ES-I3 (cell line): ENCODE results near the gene CYP3A7.
"Not testable (repeated sequence)": the region's sequence is repeated elsewhere in the genome, so short reads cannot be mapped to it uniquely, and the experiment has no call there.

Experiments used
- H3K36me3 ChIP-seq: 2 replicates; pipeline ENCODE4 v1.6.1; 2013; ENCODE audit warnings: mild to moderate bottlenecking, low read length, control low read depth, moderate library complexity; ENCODE audit not compliant: insufficient read depth
- H3K4me1 ChIP-seq: 2 replicates; pipeline ENCODE4 v1.6.1; 2013; ENCODE audit warnings: mild to moderate bottlenecking, control low read depth, low read length; ENCODE audit not compliant: insufficient read depth
- H3K9ac ChIP-seq: 2 replicates; pipeline ENCODE4 v1.6.1; 2013; ENCODE audit warnings: low read depth, mild to moderate bottlenecking, low read length, moderate library complexity
- H3K9me3 ChIP-seq: 2 replicates; pipeline ENCODE4 v1.6.1; 2013; ENCODE audit warnings: mild to moderate bottlenecking, low read length, moderate library complexity; ENCODE audit not compliant: control insufficient read depth, insufficient read depth

Gene CYP3A7

GRCh38 chr7:99699946-99700345, 35.0 kb downstream of the CYP3A7 start:
- Histone ChIP-seq H3K4me1 (peaks cover 3% of the 10 kb centered on the region; the same call in 1 of the 2 replicates), H3K36me3 (no peaks in the 10 kb centered on the region), H3K9ac (no peak overlapping the region), H3K9me3 (no peaks in the 10 kb centered on the region)

DNA sequence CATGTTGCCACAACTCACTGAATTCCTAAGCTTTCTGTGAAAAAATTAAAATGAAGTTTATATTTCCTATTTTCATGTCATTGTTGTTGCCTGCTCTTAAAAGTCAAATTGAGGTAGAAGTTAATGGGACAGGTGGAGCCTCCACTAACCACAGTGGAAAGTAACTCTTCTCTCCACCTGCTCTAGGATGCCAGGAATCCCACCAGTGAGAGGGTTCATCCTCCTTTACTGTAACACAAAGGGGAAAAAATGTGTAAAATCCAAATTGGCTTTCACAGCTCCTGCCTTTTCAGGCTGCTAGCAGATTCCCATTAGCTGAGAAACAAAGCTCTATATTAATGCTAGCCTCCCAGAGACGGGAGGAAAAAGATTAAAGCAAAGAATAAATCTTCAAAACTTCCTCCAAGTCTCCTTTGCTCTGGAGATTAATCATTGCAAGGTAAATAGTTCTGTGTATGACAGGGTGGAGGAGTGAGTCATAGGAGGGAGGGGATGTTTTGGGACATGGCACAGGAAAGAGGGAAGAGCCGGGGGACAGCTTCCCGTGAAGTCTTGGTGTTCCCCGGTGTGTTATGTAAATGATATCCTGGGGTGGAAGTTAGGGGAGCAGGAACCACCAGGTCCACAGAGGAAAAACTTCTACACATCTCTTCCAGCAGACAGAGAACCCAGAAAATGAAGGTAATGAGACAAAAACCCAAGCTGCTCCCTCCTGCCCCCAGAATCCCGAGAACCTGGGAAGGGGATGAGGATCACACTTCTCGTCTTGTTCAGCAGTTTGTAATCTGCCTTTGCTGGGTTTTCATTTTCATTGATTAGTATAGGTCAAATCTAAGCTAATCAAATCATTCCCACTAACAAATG, 35.9 kb downstream of the CYP3A7 start:
- not testable (repeated sequence) for H3K9me3 ChIP-seq, H3K4me1 ChIP-seq, H3K9ac ChIP-seq, H3K36me3 ChIP-seq

GRCh38 chr7:99694912-99695304, 40.1 kb downstream of the CYP3A7 start:
- H3K9me3 ChIP-seq: no peaks in the 10 kb centered on the region
- no peaks in the 10 kb centered on the region for H3K36me3 ChIP-seq
- peaks cover 20% of the 10 kb centered on the region for H3K4me1 ChIP-seq
- no peak overlapping the region for H3K9ac ChIP-seq

GRCh38 chr7:99694201-99694911, 40.6 kb downstream of the CYP3A7 start:
- Histone ChIP-seq H3K36me3 (no peaks in the 10 kb centered on the region), H3K9me3 (no peaks in the 10 kb centered on the region), H3K9ac (no peak overlapping the region; the same call in 1 of the 2 replicates), H3K4me1 (peaks cover 18% of the 10 kb centered on the region)

- H3K9me3 ChIP-seq: no peaks in the 10 kb centered on the region
- peaks cover 17% of the 10 kb centered on the region for H3K4me1 ChIP-seq
These were observed 41.4 kb downstream of the CYP3A7 start for GRCh38 chr7:99693427-99694200.

GRCh38 chr7:99693100-99693426, 41.9 kb downstream of the CYP3A7 start:
- Histone ChIP-seq H3K9me3 (no peaks in the 10 kb centered on the region), H3K9ac (no peak overlapping the region), H3K4me1 (peaks cover 17% of the 10 kb centered on the region), H3K36me3 (no peaks in the 10 kb centered on the region)

More at GRCh38 chr7:99693427-99694200, 41.4 kb downstream of the CYP3A7 start:
- H3K9ac ChIP-seq: peak overlapping the region; percentile 16; the same call in 1 of the 2 replicates
- no peaks in the 10 kb centered on the region for H3K36me3 ChIP-seq

- not testable (repeated sequence) for H3K9ac ChIP-seq, H3K9me3 ChIP-seq, H3K36me3 ChIP-seq
These were observed 42.4 kb downstream of the CYP3A7 start for GRCh38 chr7:99692563-99692962.

DNA sequence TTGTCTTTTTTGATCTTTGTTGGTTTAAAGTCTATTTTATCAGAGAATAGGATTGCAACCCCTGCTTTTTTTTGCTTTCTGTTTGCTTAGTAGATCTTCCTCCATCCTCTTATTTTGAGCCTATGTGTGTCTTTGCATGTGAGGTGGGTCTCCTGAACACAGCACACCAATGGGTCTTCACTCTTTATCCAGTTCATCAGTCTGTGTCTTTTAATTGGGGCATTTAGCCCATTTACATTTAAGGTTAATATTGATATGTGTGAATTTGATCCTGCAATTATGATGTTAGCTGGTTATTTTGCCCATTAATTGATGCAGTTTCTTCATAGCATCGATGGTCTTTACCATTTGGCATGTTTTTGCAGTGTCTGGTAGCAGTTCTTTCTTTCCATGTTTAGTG, 43.3 kb downstream of the CYP3A7 start:
- H3K9me3 ChIP-seq, H3K36me3 ChIP-seq, H3K9ac ChIP-seq: not testable (repeated sequence)
- H3K4me1 ChIP-seq: peaks cover 17% of the 10 kb centered on the region

More at GRCh38 chr7:99692563-99692962, 42.4 kb downstream of the CYP3A7 start:
- H3K4me1 ChIP-seq: peaks cover 17% of the 10 kb centered on the region

- H3K4me1 ChIP-seq: peaks cover 17% of the 10 kb centered on the region
- not testable (repeated sequence) for H3K9ac ChIP-seq, H3K36me3 ChIP-seq, H3K9me3 ChIP-seq
These were observed 44.1 kb downstream of the CYP3A7 start for GRCh38 chr7:99690918-99691317.

- H3K4me1 ChIP-seq, H3K9me3 ChIP-seq, H3K36me3 ChIP-seq, H3K9ac ChIP-seq: not testable (repeated sequence)
These were observed 49.0 kb downstream of the CYP3A7 start for GRCh38 chr7:99685871-99686608.

GRCh38 chr7:99685129-99685758, 49.8 kb downstream of the CYP3A7 start:
- H3K9ac ChIP-seq: no peak overlapping the region

GRCh38 chr7:99679400-99680191, 55.4 kb downstream of the CYP3A7 start, which contains the start of gene CYP3A5:
Gene CYP3A5 (minus strand): TSS chr7:99679996. CDS start chr7:99679896, 100 bp downstream.
- Histone ChIP-seq H3K36me3 (no peaks in the 10 kb centered on the region), H3K9me3 (no peaks in the 10 kb centered on the region), H3K9ac (no peak within 1 kb of the TSS), H3K4me1 (peaks cover 5% of the 10 kb centered on the region; the same call in 1 of the 2 replicates)

More at GRCh38 chr7:99685129-99685758, 49.8 kb downstream of the CYP3A7 start:
- H3K36me3 ChIP-seq: no peaks in the 10 kb centered on the region
- H3K9me3 ChIP-seq: peaks cover 6% of the 10 kb centered on the region; the same call in 1 of the 2 replicates
- no peaks in the 10 kb centered on the region for H3K4me1 ChIP-seq

- Histone ChIP-seq H3K9me3 (no peaks in the 10 kb centered on the region), H3K36me3 (no peaks in the 10 kb centered on the region), H3K4me1 (peaks cover 5% of the 10 kb centered on the region; the same call in 1 of the 2 replicates), H3K9ac (no peak overlapping the region)
These were observed 56.0 kb downstream of the CYP3A7 start for GRCh38 chr7:99679032-99679399.
